HS-5 (cell line): Measurements from ENCODE around the gene SSH2.

Experiments
- DNase-seq: peaks from one replicate; pipeline ENCODE4 v3.0.0-alpha.2; 2012; ENCODE audit warnings: low read depth

SSH2 gene

DNA sequence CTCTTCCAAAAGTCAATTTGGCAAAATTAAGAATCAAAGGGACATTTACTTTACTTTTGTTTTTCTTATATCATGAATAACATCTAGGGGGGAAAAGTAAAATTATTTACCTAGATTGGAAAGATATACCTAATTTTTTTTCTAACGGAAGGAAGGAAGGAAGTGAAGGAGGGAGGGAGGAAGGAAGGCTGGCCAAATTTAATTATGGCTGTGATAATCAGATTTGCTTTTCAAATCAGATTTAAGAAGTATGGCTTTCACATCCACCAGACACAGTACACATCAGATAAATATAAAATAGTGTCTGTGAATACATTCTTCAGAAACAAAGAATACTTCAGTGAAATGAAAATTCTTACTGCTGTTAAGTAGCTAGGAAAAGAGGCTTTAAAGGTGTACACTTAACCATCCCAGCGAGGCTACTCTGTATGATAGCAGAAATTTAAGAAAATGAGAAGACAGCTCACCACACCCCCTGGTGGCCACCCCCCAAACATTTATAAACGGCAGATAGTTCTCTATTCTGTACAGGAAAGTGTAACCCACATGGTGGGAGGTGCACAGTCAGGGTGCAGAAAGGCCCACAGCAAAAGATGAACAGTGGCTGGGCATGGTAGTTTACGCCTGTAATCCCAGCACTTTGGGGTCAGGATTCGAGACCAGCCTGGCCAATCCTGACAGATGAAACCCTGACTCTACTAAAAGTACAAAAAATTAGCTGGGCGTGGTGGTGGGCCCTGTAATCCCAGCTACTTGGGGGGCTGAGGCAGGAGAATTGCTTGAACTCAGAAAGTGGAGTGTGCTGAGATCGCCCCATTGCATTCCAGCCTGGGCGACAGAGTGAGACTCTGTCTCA, 150.8 kb downstream of the SSH2 start:
- no peak for DNase-seq

DNA sequence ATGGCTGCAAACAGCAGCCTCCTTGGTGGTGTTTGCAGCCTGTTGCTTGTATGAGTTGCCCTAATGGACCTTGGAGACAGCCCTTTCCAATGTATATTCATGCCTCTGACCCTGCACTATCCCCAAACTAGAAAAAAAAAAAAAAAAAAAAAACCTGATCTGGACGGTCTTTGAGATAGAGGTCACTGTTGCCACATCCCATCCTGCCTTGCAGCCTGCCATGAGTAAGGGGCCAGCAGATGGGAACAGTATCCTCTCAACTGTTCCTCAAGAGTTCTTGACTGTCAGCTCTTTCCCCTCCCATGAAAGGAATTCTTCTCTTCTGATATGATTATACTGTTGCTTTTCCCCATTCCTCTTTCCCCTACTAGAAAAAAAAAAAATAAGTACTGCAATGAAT, 152.4 kb downstream of the SSH2 start:
- no peak for DNase-seq

GRCh38 chr17:29776026-29776425, 154.0 kb downstream of the SSH2 start:
- DNase-seq: no peak

DNA sequence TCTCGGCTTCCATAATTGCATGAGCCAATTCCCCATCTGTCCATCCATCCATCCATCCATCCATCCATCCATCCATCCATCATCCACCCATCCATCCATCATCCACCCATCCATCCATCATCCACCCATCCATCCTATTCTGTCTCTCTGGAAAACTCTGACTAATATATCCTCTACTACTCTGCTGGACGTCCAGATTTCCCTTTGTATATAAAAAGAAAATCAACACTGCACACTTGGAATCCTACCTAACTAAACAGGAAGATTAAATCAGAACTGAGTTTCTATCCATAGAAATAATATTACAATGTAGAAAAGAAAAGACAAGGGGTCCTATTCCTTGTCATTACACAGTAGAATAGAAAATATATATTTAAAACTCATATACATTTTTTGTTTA, 157.0 kb downstream of the SSH2 start:
- no peak for DNase-seq

DNA sequence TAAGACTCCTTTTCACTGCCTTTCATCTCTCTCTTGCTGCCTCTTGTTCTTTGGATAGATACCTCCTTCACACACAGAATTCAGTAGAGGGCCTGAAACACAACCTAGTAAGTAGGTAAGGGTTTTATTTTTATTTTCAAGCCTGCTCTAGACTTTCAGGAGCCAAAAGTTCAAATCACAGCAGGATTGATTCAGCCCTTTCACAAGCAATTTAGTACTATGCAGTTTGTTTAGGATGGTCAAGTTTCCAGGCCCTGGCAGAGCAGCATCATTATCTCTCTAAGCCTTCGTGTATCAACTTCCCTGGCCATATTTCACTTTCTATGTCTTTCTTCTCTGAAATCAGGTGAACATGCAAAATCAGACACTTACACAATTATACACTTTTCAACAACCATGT, 158.5 kb downstream of the SSH2 start:
- DNase-seq: no peak

DNA sequence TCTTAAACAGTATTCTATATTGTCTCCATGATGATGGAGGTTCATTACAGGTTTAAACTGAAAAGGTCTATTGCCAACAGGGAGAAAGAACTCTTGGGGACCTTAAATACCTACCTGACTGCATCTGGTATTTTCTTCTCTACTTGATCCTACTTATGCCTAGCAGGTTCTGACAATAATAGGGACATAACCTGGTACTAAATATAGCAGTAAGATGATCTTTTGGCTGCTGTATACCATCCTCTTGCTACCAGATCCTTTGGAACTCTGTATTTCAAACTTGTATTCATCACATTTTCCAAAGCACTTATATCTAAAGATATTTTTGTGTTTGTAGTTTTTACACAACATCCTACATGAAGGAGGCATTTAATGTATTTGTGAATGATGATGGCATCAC, 160.8 kb downstream of the SSH2 start:
- DNase-seq: no peak

DNA sequence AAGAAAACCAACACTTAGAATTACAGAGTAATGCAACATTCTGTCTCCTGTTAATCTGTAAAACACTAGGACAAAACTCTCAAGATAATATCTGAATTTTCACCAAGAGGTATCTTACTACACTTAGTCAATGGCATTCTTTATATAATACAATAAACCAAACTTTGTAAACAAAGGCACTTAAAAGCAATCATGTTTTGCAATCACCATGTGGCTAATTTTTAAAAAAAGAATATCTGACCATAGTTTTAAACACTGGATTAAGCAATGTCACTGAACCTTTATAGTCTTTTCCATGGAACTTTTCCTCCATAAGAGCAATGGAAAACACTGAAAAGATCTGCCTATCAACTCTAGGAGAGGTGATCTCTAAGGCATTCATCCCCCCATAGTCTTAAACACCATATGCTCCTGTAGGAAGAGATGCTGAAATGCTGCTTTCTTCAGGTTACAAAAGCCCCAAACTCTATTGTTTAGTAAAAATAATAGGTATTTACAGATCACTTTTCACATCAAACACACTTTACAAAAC, 163.2 kb downstream of the SSH2 start:
- no peak for DNase-seq

- no peak for DNase-seq
Measured at GRCh38 chr17:29764748-29765147, 165.3 kb downstream of the SSH2 start.

DNA sequence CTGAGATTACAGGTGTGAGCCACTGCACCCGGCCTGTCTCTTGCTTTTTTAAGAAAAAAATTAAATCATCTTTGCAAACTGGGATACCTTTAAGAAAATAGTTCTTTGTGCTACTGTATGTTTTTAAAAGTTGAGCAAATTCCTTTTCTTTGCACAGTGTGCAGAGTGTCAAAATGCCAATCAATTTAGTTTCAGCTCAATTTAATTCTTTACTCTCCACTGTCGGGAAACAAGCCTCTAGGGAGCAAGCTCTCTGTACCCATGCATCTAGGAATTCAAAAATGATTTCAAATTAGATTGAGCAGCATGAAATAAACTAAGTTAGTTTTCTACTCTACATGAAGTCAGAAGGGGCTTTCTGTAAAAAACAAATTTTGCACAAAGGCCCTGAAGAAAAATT, 165.8 kb downstream of the SSH2 start:
- no peak for DNase-seq

- DNase-seq: no peak
Measured at GRCh38 chr17:29763273-29763672, 166.8 kb downstream of the SSH2 start.

DNA sequence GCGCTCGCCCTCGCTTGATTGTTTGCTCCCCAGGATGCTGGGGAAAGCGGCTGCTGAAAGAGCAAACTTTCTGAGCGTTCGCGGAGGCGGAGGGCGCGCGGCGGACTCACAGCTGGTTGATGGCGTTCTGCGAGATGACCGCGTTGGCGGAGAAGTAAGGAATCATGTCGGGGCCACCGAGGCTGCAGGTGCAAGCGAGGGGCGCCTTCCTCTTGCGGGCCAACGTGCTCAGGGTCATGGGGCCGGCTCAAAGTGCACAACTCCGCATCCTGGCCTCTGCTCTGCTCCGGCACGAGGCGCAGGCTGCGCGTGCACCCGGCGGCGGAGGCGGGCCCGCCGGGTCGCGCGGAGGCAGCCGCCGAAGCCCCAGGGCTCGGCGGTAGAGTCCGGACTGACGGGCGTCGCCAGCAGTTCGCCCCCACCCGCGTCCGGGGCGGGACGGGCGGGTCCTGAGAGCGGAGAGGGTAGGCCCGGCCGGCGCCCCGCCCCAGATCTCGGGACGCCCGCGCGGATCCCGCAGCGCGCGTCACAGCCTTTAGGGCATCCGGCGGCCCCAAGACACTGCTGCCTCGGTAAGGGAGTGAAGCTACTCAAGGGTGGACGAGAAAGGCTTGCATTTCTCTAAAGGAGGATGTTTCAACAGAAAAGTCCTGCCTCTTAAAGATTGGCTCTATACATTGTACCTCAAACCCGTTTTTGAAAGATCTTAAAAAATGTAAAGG, 168.8 kb downstream of the SSH2 start:
- peak; percentile 34 for DNase-seq

DNA sequence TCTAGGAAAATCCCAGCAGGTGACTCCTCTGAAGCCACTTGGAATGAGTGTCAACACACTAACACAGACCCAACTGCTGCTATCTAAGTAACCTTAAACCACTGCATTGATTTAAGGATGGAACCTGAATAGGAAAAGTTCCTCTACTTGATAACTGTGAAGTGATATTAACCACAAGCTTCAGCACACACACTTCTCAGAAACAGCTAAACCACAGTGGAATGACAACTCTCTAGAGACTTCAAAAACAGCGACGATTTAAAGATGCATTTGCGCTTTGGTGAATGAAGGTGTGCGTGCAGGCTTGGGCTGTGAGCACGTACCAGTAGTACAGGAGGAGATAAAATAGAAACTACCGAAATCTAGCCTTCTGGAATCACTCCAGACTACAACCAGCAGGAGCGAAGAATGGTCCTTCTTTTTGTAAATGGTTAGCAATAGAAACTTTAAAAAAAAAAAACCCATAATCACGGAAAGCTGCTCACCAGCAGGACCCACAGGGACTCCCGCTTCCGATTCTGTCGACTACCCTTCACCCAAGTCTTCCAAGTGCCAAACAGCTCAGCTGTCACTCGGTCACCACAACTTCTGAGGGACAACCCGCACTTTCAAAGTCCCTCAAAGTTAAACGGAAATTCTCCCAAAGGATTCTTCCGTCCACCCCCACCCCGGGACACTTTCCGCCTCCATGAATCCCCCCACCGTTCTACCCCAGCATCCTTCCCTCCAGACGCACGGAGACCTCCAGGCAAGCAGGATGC, 169.6 kb downstream of the SSH2 start:
- DNase-seq: no peak

DNA sequence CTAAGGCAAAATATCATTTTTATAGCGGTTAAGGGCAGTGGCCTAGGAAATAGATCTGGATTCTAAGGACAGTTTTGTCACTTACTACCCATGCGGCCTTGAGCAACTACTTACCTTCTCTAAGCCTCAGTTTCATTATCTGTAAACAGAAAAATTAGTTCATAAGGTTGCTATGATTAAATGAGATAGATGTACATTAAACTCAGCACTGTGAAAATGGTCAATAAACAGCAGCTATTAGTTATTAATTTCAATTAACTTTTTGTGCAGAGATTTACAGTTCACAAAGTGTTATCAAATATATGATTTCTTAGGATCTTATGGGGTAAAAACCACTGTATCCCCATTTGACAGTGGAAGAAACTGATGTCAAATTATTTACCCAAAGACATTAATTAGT, 171.8 kb downstream of the SSH2 start:
- no peak for DNase-seq

DNA sequence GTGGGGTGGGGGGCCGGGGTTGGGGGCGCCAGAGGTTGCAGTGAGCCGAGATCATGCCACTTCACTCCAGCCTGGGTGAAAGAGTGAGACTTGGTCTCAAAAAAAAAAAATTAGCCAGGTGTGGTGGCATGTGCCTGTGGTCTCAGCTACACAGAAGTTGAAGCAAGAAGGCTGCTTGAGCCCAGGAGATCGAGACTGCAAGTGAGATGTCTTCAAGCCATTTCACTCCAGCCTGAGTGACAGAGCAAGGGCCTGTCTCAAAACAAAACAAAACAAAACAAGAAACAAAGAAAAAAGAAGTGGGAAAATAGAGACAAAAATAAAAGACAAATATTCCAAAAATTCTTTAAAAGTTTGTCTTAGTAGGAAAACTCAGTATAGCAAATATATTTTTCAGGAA, 172.2 kb downstream of the SSH2 start:
- DNase-seq: no peak

GRCh38 chr17:29753845-29754439, 176.1 kb downstream of the SSH2 start:
- no peak for DNase-seq

- DNase-seq: no peak
Measured at GRCh38 chr17:29749045-29749825, 180.8 kb downstream of the SSH2 start.

DNA sequence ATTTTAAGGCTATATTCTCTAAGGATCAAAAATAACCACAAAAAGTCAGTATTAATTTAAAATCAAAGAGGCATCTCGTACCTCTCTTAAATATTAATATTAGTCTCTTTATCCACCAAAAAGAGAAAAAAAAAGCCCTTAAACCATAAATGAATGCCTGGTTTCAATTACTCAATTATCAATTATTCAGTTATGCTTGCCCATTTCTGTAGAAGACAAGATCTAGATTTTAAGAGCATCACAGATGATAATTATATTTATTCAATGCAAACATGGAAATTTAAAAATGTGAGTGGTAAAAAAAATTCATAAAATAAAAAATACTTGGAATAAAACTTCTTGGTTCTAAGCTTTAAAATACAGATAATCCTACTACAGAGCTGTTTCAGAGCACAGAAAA, 181.6 kb downstream of the SSH2 start:
- DNase-seq: no peak

DNA sequence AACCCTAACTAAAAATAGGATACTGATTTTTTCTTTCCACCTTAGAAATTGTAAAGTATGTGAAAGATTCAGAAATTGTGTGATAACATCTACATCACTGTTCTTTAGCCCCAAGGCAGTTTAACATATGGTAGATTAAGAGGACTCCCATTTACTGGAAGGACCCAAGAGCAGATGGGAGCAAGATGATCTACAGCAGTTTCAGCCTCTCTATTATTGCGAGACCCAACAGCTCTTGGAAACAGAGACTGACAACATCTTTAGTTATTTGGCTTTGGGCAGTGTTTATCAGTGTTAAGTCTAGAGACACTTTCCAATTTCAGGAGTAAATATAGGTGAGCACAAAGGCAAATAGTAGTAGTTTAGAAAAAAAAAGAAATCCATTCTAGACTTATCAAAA, 182.4 kb downstream of the SSH2 start:
- no peak for DNase-seq

GRCh38 chr17:29746669-29747068, 183.4 kb downstream of the SSH2 start:
- DNase-seq: no peak

DNA sequence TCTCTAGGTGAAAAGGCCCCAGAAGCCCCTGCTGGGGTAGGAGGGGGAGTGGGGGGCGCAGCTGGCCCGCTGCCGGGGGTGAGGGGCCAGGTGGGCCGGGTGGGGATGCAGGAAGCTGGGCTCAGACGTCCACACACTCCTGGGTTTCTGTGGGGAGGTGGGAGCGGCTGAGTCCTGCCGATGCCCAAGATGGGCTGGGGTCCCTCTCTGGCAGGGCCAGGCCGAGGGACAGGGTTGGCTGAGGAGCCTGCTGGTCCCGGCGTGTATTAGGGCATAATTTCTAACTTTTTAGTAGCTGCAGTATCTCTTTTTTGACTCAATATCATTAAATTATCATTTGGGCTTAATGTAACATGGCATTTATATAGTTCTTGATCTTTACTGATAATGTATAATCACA, 185.9 kb downstream of the SSH2 start:
- DNase-seq: no peak

DNA sequence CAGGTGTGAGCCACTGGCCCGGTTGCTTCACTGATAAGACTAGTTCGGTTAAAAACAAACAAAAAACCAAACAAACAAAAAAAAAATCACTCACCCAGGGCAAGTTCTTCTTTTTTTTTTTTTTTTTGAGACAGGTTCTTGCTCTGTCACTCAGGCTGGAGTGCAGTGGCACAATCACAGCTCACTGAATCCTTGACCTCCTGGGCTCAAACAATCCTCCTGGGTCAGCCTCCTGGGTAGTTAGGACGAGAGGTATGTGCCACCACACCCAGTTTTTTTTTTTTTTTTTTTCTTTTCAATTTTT, 187.9 kb downstream of the SSH2 start:
- DNase-seq: no peak

DNA sequence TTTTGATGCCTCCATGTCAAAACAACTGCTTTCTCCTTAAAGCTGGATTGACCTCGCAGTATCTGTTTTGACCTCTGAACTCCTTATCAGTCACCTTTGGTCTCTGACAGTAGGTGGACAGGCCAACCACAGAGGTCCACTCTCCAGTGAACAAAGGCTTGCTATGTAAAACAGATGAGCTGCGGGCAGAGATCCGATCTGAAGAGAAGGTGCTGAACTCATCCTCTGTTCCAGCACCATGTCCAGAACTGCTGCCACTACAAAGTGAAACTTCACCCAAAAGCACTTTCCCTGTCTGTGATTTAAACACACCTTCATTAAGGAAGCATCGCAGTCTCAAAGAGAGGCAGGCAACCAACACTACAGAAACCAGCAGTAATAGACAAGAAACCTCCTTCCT, 190.0 kb downstream of the SSH2 start:
- DNase-seq: no peak
